GM18505 (cell line): Measurements from ENCODE around the gene DRGX.

Experiments
- ATAC-seq: cut with Tn5 transposase; IDR thresholded peaks from one replicate; pipeline ENCODE4 v1.9.1; 2021; ENCODE audit not compliant: unreplicated experiment
- POLR2A ChIP-seq: IDR thresholded peaks from 4 replicates; pipeline ENCODE4 v1.6.1; 2011; ENCODE audit warnings: borderline replicate concordance; ENCODE audit not compliant: insufficient read depth, insufficient read length; ENCODE audit errors: extremely low read depth

DRGX gene

GRCh38 chr10:49323171-49323895, 72.6 kb downstream of the DRGX start:
- no peak for ATAC-seq
- TF ChIP-seq POLR2A = no peak

DNA sequence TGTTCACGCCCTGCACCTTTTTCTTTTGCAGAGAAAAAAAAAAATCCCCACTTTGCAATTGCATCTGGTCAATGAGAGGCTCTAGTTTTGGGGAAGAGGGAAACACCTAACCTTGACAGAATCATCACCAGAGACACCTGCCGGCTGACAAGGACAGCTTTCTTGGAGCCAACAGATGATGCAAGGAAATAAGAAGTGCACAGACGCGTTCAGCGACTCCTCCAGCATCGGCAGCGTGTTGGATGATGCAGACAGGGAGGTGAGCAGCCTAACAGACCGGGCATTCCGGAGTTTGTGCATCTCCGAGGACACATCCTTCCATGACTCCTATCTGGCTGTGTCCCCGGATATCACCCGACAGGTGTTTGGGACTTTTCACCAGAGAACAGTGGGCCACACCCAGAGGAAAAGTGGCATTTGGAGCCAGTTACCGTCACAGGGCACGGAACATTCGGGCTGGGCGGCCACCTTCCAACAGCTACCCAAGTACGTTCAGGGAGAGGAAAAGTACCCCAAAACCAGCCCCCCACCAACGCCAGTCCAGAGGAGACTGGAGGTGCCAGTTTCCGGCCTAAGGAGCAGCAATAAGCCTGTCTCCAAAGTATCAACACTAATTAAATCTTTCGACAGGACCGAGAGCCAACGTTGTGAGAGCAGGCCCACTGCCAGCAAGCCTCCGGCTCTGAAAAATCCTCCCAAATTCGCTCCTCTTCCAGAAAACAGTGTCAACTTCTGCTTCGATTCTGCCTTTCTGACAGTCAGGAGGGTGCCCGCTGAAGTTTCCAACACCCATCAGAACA, 73.3 kb downstream of the DRGX start:
- ATAC-seq = no peak
- no peak for TF ChIP-seq POLR2A

DNA sequence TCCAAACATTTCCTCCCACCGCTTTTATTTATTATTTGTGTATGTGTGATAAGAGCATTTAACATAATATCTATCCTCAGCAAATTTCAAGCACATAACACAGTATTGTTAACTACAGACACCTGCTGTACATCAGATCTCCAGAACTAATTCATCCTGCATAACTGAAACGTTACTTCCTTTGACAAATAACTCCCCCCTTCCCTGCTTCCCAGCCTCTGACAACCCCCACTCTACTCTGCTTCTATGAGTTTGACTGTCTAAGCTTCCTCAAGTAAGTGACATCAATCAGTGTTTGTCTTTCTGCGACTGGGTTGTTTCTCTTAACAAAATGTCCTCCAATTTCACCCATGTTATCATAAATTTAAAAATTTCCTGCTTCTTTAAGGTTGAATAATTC, 74.9 kb downstream of the DRGX start:
- ATAC-seq = no peak
- TF ChIP-seq POLR2A = no peak

DNA sequence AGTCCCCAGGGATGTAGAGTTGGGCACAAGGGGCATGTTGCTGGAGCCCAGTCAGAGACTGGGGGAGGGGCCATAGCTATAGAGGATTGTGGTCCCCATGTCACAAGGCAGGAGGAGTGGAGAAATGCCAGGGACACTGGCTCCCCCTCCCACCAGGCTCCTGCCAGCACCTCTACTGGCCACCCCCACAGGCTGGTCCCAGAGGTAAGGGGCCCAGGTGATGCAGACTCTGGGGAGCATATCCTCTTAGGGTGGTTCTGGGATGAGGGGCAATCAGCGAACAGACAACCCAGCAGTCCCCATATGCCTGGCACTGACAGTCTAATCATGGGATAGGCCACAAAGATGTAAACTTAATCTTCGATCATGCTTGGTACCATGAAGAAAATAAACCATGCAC, 75.7 kb downstream of the DRGX start:
- no peak for ATAC-seq
- no peak for TF ChIP-seq POLR2A

DNA sequence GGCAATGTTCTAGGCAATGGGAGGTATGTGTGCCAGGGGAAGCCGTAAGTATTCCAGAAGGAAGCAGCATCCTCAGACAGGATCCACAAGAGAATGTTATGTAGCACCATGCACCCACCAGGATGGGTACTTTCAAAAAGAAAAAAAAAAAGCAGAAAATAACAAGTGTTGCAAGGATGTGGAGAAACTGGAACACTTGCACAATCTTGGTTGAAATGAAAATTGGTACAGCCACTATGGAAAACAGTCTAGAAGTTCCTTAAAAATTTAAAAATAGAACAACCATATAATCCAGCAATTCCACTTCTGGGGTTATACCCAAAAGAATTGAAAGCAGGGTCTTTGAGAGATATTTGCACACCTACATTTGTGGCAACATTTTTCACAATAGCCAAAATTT, 76.7 kb downstream of the DRGX start:
- no peak for ATAC-seq
- no peak for TF ChIP-seq POLR2A

DNA sequence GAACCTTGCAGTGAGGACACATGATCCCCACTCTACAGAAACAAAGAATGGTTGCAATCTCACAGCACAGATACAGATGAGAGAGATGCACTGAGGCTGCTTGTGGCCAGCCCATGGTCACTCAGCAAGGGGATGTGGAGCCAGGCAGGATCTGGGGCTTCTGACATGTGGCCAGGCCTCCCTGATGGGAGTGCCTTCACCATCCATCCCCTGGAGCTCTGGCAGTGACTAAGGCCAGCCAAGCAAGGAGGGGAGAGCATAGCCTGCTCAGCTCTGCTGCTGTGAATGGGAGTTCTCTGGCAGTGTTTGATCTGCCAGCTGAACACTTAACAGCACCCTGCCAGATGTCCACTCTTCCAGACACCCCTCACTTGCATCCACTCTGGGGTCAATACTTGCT, 77.1 kb downstream of the DRGX start:
- TF ChIP-seq POLR2A = no peak
- no peak for ATAC-seq

GRCh38 chr10:49318028-49318427, 77.9 kb downstream of the DRGX start:
- ATAC-seq = no peak
- no peak for TF ChIP-seq POLR2A

DNA sequence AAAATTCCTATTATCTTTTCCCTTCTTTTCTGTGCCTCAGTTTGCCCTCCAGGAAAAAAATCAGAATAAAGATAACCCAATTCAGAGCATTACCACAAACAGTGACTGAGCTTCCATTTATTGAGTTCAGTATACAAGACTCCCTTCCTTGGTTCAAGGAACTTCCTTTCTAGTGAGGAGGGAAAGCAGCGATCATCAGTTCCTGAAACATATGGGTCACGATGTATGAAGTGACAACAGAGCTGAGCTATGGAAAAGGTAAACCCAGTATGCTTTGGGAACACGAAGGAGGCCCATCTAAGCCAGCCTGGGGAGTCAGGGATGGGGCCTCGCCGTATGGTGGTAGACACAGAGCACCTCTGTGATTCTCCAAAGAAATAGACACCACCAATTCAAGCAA, 81.1 kb downstream of the DRGX start:
- no peak for TF ChIP-seq POLR2A
- ATAC-seq = no peak
